Measurements from ENCODE around the gene FOXJ1. TPM values are rescaled to one million over a fixed set of nuclear protein-coding genes. Genes with fewer than 3 reads are reported as not detected.
"Not testable (repeated sequence)": the region's sequence is repeated elsewhere in the genome, so short reads cannot be mapped to it uniquely, and the experiment has no call there.

The FOXJ1 gene
- total RNA-seq, result 1 to 10 TPM; 1.6 to 2.8 TPM
- long read RNA-seq, partial matches to known transcripts, result 5 of 5 reads
- long read RNA-seq, other reads (novel, unspliced or antisense), result 0 of 5 reads

GRCh38 chr17:76141212-76142038 is at the start of gene FOXJ1:
TSS of gene FOXJ1 (minus strand) at chr17:76141245. CDS start at chr17:76140395, 850 bp downstream.
- peak; percentile 90 for ATAC-seq
- intact Hi-C loops (cut with DNase I, micrococcal nuclease), result no loop called here
- DNase-seq, result peak; percentile 87 to 92

DNA sequence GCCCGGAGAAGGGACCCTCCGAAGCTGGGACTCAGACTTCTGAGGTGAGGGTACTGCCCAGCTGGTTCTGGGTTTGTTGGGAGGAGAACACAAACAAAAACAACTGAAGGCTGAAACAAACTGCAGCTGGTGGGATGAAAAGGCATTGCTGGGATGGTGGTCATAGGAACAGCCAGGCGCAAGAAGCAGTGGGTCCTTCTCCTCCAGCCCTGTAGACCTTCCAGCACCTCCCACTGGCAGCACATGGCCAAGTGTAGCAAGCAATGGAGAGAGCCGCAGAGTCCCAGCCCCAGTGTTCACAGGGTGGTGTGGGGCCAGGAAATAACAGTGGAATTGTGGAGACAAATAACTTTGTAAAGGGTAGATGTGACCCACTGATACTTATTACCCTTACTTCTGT is 48.7 kb upstream of the FOXJ1 start:
- intact Hi-C loops (cut with DNase I, micrococcal nuclease), result no loop called here
- DNase-seq (no peak), ATAC-seq (no peak)

- ATAC-seq, result no peak
- intact Hi-C loops (cut with DNase I, micrococcal nuclease), result no loop called here
- DNase-seq, result no peak
Measured at GRCh38 chr17:76189247-76189646, 48.2 kb upstream of the FOXJ1 start.

GRCh38 chr17:76188213-76189016 is 47.4 kb upstream of the FOXJ1 start:
- no peak for ATAC-seq
- no peak for DNase-seq
- intact Hi-C loops (cut with DNase I, micrococcal nuclease), result no loop called here

DNA sequence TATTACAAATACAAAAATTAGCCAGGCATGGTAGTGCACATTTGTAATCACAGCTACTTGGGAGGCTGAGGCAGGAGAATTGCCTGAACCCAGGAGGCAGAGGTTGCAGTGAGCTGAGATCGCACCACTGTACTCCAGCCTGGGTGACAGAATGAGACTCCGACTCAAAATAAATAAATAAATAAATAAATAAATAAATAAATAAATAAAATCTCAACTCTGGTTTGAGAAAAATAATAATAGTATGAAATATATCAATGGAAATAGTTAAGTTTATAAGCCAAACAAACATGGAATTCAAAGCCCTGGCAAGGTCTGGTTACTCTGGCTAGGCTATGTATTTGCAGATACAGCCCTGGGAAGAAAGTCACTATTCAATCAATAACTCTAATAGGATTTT is 45.7 kb upstream of the FOXJ1 start:
- ATAC-seq; DNase-seq; intact Hi-C loops (cut with DNase I, micrococcal nuclease): not testable (repeated sequence)

DNA sequence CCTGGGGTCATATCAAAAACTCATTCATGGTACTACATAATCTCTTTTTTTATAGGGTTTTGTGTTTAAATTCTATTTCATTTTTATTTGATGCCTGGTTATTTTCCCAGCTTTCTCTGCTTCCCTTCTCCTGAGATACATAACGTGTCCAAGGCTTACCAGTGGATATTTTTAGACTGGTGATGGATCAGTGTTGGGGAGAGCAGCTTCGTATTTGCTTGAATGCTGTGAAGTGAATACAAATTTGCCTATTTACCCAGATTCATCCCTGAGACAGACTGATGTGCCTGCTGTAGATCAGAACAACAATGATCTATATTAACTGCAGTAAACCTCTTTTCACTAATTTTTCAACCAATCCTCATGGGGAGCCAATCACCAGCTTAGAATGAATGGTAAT is 43.2 kb upstream of the FOXJ1 start:
- DNase-seq (no peak), ATAC-seq (no peak)
- intact Hi-C loops (cut with DNase I, micrococcal nuclease), result loop anchor here in 1 of 2 donors (5.0 kb wide), 1 partner anchor 93 kb away; no protein-coding TSS in a partner anchor

- DNase-seq (peak; percentile 82 to 94), ATAC-seq (peak; percentile 93)
- intact Hi-C loops (cut with DNase I, micrococcal nuclease), result loop anchor here in 1 of 2 donors (5.0 kb wide), 1 partner anchor 95 kb away; no protein-coding TSS in a partner anchor
Measured at GRCh38 chr17:76182016-76182764, 41.1 kb upstream of the FOXJ1 start.

GRCh38 chr17:76179496-76180467 is 38.7 kb upstream of the FOXJ1 start:
- DNase-seq (no peak), ATAC-seq (peak; percentile 58)
- intact Hi-C loops (cut with DNase I, micrococcal nuclease), result loop anchor here (5.0 kb wide), 2 partner anchors 52 to 98 kb away; no protein-coding TSS in a partner anchor

GRCh38 chr17:76178124-76178523 is 37.1 kb upstream of the FOXJ1 start:
- no peak for ATAC-seq
- DNase-seq, result no peak
- intact Hi-C loops (cut with DNase I, micrococcal nuclease), result loop anchor here in 1 of 2 donors (5.0 kb wide), 1 partner anchor 51 kb away; no protein-coding TSS in a partner anchor

DNA sequence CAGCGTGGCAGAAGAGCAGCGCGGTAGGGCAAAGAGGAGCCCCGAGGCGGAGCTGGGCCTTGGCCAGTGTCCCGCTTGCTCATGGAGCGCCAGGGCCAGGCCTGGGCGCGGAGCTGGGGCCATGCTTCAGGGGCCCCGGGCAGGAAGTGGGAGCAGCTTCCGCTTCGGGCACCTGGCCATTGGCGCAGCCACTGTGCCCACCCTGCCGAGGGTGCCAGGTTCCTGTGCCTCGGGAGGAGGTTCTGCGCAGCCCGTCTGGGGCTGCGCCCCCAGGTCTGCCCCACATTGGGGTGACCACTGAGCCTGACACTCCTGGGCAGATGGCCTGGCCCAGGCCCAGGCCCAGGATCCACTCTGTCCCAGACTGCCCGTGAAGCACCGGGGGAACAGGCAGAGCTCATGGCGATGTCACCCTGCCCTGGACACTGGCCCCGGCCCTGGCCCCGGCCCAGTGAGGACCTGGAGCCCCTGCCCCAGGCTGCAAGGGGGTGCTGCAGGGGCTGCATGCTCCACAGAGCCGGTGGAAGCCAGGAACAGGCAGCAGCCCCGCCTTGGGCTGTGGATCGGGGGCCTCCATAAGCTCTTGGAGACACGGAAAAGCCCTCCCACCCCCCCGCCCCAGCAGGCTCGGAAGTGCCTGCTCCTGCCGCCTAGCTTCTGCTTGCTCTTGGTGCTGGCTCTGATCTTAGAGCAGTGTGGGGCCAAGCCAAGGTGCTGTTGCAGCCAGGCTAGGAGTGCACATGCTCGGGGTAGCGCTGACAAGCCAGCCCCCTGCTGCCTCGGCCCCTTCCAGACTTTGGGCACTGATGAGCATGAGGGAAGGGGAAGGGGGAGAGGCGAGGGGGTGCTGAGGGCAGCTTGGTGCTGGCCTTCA is 35.9 kb upstream of the FOXJ1 start:
- DNase-seq (no peak), ATAC-seq (no peak)
- intact Hi-C loops (cut with DNase I, micrococcal nuclease), result loop anchor here in 1 of 2 donors (5.0 kb wide), 1 partner anchor 50 kb away; no protein-coding TSS in a partner anchor

GRCh38 chr17:76174037-76174436 is 33.0 kb upstream of the FOXJ1 start:
- DNase-seq (no peak), ATAC-seq (peak; percentile 26)
- intact Hi-C loops (cut with DNase I, micrococcal nuclease), result no loop called here

GRCh38 chr17:76173474-76173873 is 32.4 kb upstream of the FOXJ1 start:
- no peak for ATAC-seq
- intact Hi-C loops (cut with DNase I, micrococcal nuclease), result no loop called here
- no peak for DNase-seq

DNA sequence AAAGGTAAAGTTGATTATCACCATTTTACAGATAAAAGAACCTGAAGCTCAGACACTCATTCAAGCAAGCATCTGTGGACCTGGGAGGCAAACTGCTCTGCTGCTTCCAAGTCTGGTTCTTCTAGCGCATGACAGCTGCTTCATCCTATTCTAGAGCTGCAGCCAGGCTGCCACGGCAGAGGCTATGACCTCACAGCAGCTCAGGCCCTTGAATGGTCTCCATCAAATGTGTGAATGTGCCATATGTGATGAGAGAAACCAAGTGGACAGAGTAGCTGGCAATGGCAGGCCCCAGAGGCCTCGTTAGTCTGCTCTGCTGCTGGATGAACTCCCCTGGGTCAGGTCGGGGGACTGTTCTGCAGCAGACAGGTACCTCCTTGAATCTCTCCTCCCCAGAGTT is 30.7 kb upstream of the FOXJ1 start:
- DNase-seq (no peak), ATAC-seq (no peak)
- intact Hi-C loops (cut with DNase I, micrococcal nuclease), result no loop called here

GRCh38 chr17:76170114-76170513 is 29.1 kb upstream of the FOXJ1 start:
- ATAC-seq (no peak), DNase-seq (no peak)
- intact Hi-C loops (cut with DNase I, micrococcal nuclease), result no loop called here

DNA sequence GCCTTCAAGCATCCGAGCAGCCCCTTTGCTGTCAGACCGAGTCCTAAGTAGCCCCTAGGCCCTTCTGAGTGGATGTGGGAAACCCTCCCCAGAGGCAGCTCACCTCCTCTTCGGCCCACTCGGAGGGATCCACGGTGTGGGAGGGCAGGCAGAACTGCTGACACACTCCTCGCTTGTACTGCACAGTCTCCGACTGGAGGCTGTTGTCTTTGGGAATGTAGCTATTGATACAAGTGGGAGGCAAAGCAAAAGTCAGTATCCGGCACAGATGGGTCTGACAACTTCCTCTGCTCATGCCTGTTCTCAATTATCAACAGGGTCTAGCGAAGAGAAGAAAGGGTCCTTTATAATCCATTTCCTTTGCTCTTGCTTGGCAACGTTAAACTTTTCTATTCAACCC is 25.9 kb upstream of the FOXJ1 start:
- DNase-seq (no peak), ATAC-seq (no peak)
- intact Hi-C loops (cut with DNase I, micrococcal nuclease), result no loop called here

- DNase-seq (no peak), ATAC-seq (no peak)
- intact Hi-C loops (cut with DNase I, micrococcal nuclease), result no loop called here
Measured at GRCh38 chr17:76166168-76166567, 25.1 kb upstream of the FOXJ1 start.

DNA sequence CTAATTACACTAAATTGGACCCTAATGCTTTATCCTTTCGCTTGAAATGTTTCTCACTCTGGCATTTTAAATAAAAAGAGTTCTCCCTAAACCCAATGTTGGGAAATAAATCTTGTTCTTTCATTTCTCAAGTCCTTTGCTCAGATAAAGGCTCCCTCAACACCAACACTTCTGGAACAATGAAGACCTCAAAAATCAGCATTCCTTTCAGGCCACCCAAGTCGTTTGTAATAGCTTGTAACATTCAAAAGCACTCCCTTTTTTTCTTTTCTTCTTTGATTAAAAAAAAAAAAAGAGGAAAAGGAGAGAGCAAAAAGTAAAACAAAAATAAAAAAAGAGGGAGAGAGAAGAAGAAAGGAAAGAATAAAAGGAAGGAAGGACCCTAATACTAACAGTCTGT is 23.3 kb upstream of the FOXJ1 start:
- intact Hi-C loops (cut with DNase I, micrococcal nuclease), result no loop called here
- ATAC-seq (no peak), DNase-seq (no peak)

Measured in left colon (tissue), 2 donors.